BLaER1 treated with 17β-estradiol and CSF1 and Interleukin-3, amounts not matched to agents 10 nM and 100 nM (cell line): ENCODE data around the gene DDX24.

Experiments
- H3K27ac ChIP-seq, 11 experiments: shearing (Covaris generic); formaldehyde crosslinking; 2 replicates each; pipeline ENCODE4 v1.8.1; 2022
- H3K27me3 ChIP-seq, 11 experiments: shearing (Covaris generic); formaldehyde crosslinking; 2 replicates each; pipeline ENCODE4 v1.8.1; 2022
- H3K36me3 ChIP-seq, 11 experiments: shearing (Covaris generic); formaldehyde crosslinking; 2 replicates each; pipeline ENCODE4 v1.8.1; 2022
- H3K4me1 ChIP-seq, 10 experiments: shearing (Covaris generic); formaldehyde crosslinking; 2 replicates each; pipeline ENCODE4 v1.8.1; 2022
- H3K4me2 ChIP-seq, 11 experiments: shearing (Covaris generic); formaldehyde crosslinking; 2 replicates each; pipeline ENCODE4 v1.8.1; 2022
- H3K4me3 ChIP-seq, 10 experiments: shearing (Covaris generic); formaldehyde crosslinking; 2 replicates each; pipeline ENCODE4 v1.8.1; 2022
- H3K9ac ChIP-seq, 11 experiments: shearing (Covaris generic); formaldehyde crosslinking; 2 replicates each; pipeline ENCODE4 v1.8.1; 2022
- H3K9me3 ChIP-seq, 11 experiments: shearing (Covaris generic); formaldehyde crosslinking; replicated peaks in 1 of 11; 2 replicates each; pipeline ENCODE4 v1.8.1; 2022
- H4K20me1 ChIP-seq, 11 experiments: shearing (Covaris generic); formaldehyde crosslinking; 2 replicates each; pipeline ENCODE4 v1.8.1; 2022
- Cebpa-rat ChIP-seq, 11 experiments: shearing (Covaris generic); IDR thresholded peaks; 2 replicates each; pipeline ENCODE4 v1.8.1; 2022

DDX24 gene

DNA sequence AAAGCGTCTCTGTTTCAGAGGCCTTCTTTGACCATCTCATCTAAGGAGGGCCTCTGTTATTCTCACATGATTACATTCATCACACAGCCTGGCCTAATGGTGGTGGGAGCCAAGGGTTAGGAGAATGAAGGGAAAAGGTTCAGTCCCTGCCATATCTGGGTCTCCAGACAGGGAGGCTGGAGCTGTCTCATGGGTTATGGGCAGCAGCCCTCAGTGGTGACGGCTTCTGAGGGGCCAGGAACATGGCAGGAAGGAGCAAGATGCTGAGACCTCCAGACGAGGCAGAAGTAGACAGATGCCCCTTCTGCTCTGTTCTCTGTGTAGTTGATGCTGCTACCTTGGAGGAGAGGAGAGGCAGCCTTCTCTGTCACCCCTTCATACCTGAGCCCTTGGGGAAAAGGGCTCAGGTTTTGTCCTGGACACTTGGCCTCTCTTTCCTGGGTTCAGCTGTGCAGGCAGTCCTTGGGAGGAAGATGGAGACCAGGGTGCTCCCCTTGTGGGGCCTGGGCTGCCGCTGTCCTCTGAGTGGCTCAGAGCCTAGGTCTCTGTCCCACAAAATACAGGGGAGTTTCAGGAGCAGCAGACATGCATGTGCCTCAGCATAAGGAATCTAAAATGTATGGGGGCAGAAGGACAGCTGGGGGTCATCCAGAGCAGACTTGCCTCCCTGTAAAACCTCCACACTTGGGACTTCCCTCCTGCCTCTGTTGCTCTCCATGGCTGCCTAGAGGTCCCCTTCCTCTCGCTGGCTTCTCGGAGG, 44.8 kb upstream of the DDX24 start:
- Histone ChIP-seq H3K27ac (no peak overlapping the region), H3K27me3 (no peaks in the 10 kb centered on the region), H3K9ac (no peak overlapping the region), H3K9me3 (peaks cover 4 to 24% (median 16%) of the 10 kb centered on the region in 11 experiments; a peak in 18 of 22 replicates), H3K4me1 (peaks cover 8 to 30% (median 18%) of the 10 kb centered on the region in 10 experiments; a peak in 19 of 20 replicates), H3K36me3 (peaks cover 0 to 25% (median 0%) of the 10 kb centered on the region in 11 experiments; a peak in 9 of 22 replicates), H3K4me2 (no peak overlapping the region), H3K4me3 (no peak overlapping the region), H4K20me1 (no peaks in the 10 kb centered on the region; a peak in 1 of 22 replicates)
- TF ChIP-seq Cebpa-rat (IDR thresholded peaks at IDR 0.05): no peak

GRCh38 chr14:94124582-94125377, 43.8 kb upstream of the DDX24 start:
- Histone ChIP-seq H3K4me2 (peak overlapping the region in 2 of 11 experiments; percentile 18 to 21; a peak in 2 of 22 replicates), H3K36me3 (peaks cover 0 to 25% (median 0%) of the 10 kb centered on the region in 11 experiments; a peak in 9 of 22 replicates), H3K4me1 (peaks cover under 1 to 23% (median 13%) of the 10 kb centered on the region in 10 experiments; a peak in 19 of 20 replicates), H3K27me3 (no peaks in the 10 kb centered on the region), H4K20me1 (no peaks in the 10 kb centered on the region; a peak in 1 of 22 replicates), H3K9me3 (peaks cover 15 to 34% (median 27%) of the 10 kb centered on the region in 11 experiments; a peak in 21 of 22 replicates), H3K27ac (no peak overlapping the region), H3K9ac (no peak overlapping the region), H3K4me3 (no peak overlapping the region)
- TF ChIP-seq Cebpa-rat (IDR thresholded peaks at IDR 0.05): no peak

- Histone ChIP-seq H3K4me2 (no peak overlapping the region), H3K9ac (no peak overlapping the region), H3K9me3 (peaks cover 23 to 42% (median 36%) of the 10 kb centered on the region in 11 experiments), H3K27ac (no peak overlapping the region), H4K20me1 (no peaks in the 10 kb centered on the region; a peak in 1 of 22 replicates), H3K36me3 (peaks cover 0 to 25% (median 0%) of the 10 kb centered on the region in 11 experiments; a peak in 9 of 22 replicates), H3K4me3 (no peak overlapping the region), H3K27me3 (no peaks in the 10 kb centered on the region), H3K4me1 (peaks cover 0 to 19% (median 11%) of the 10 kb centered on the region in 10 experiments; a peak in 18 of 20 replicates)
- no peak for TF ChIP-seq Cebpa-rat (IDR thresholded peaks at IDR 0.05)
Measured at GRCh38 chr14:94123868-94124267, 42.9 kb upstream of the DDX24 start.

- H3K4me3 ChIP-seq: no peak overlapping the region
- H3K4me1 ChIP-seq: peaks cover 0 to 14% (median 6%) of the 10 kb centered on the region in 10 experiments; a peak in 17 of 20 replicates
- H3K27me3 ChIP-seq: no peaks in the 10 kb centered on the region
- H3K9ac ChIP-seq: no peak overlapping the region
- no peak overlapping the region for H3K4me2 ChIP-seq
- TF ChIP-seq Cebpa-rat (IDR thresholded peaks at IDR 0.05): no peak
- H3K36me3 ChIP-seq: peaks cover 0 to 25% (median 0%) of the 10 kb centered on the region in 11 experiments; a peak in 9 of 22 replicates
- no peaks in the 10 kb centered on the region; a peak in 1 of 22 replicates for H4K20me1 ChIP-seq
- peaks cover 23 to 42% (median 36%) of the 10 kb centered on the region in 11 experiments for H3K9me3 ChIP-seq
- no peak overlapping the region for H3K27ac ChIP-seq
Measured at GRCh38 chr14:94123296-94123695, 42.3 kb upstream of the DDX24 start.

- Histone ChIP-seq H3K9ac (no peak overlapping the region), H3K27me3 (no peaks in the 10 kb centered on the region), H3K36me3 (peaks cover 0 to 19% (median 0%) of the 10 kb centered on the region in 11 experiments; a peak in 9 of 22 replicates), H3K4me3 (no peak overlapping the region), H3K4me2 (no peak overlapping the region), H3K9me3 (peaks cover 23 to 42% (median 36%) of the 10 kb centered on the region in 11 experiments), H4K20me1 (no peaks in the 10 kb centered on the region; a peak in 1 of 22 replicates), H3K27ac (no peak overlapping the region), H3K4me1 (peaks cover 0 to 10% (median 0%) of the 10 kb centered on the region in 10 experiments; a peak in 3 of 20 replicates)
- no peak for TF ChIP-seq Cebpa-rat (IDR thresholded peaks at IDR 0.05)
Measured at GRCh38 chr14:94122438-94122837, 41.4 kb upstream of the DDX24 start.

GRCh38 chr14:94121485-94121884, 40.5 kb upstream of the DDX24 start:
- Histone ChIP-seq H3K27ac (no peak overlapping the region), H3K4me3 (no peak overlapping the region), H4K20me1 (no peaks in the 10 kb centered on the region; a peak in 1 of 22 replicates), H3K4me2 (no peak overlapping the region), H3K27me3 (no peaks in the 10 kb centered on the region), H3K9me3 (peaks cover 23 to 42% (median 36%) of the 10 kb centered on the region in 11 experiments), H3K36me3 (peaks cover 0 to 10% (median 0%) of the 10 kb centered on the region in 11 experiments; a peak in 3 of 22 replicates), H3K9ac (no peak overlapping the region), H3K4me1 (peaks cover 0 to 10% (median 0%) of the 10 kb centered on the region in 10 experiments; a peak in 3 of 20 replicates)
- no peak for TF ChIP-seq Cebpa-rat (IDR thresholded peaks at IDR 0.05)

GRCh38 chr14:94120667-94121340, 39.8 kb upstream of the DDX24 start:
- no peak overlapping the region for H3K4me2 ChIP-seq
- H3K27ac ChIP-seq: no peak overlapping the region
- H3K4me3 ChIP-seq: no peak overlapping the region
- H3K27me3 ChIP-seq: no peaks in the 10 kb centered on the region
- TF ChIP-seq Cebpa-rat (IDR thresholded peaks at IDR 0.05): no peak
- peaks cover 0 to 8% (median 0%) of the 10 kb centered on the region in 10 experiments; a peak in 3 of 20 replicates for H3K4me1 ChIP-seq
- no peaks in the 10 kb centered on the region; a peak in 1 of 22 replicates for H4K20me1 ChIP-seq
- H3K36me3 ChIP-seq: peaks cover 0 to 3% (median 0%) of the 10 kb centered on the region in 11 experiments; a peak in 2 of 22 replicates
- no peak overlapping the region for H3K9ac ChIP-seq
- peaks cover 23 to 42% (median 36%) of the 10 kb centered on the region in 11 experiments for H3K9me3 ChIP-seq

GRCh38 chr14:94119071-94119470, 38.1 kb upstream of the DDX24 start:
- H3K36me3 ChIP-seq: no peaks in the 10 kb centered on the region
- no peak overlapping the region for H3K27ac ChIP-seq
- TF ChIP-seq Cebpa-rat (IDR thresholded peaks at IDR 0.05): no peak
- H3K4me2 ChIP-seq: no peak overlapping the region
- H3K9ac ChIP-seq: no peak overlapping the region
- H3K27me3 ChIP-seq: no peaks in the 10 kb centered on the region
- H3K4me3 ChIP-seq: no peak overlapping the region
- H4K20me1 ChIP-seq: no peaks in the 10 kb centered on the region
- peaks cover 0 to 10% (median 6%) of the 10 kb centered on the region in 10 experiments; a peak in 9 of 20 replicates for H3K4me1 ChIP-seq
- peaks cover 23 to 42% (median 36%) of the 10 kb centered on the region in 11 experiments for H3K9me3 ChIP-seq
